CD14-positive monocyte (primary cell): ENCODE measurements around the gene GRIK4. TPM values are rescaled to one million over a fixed set of nuclear protein-coding genes. Genes with fewer than 3 reads are reported as not detected.

ENCODE experiments used
- DNase-seq, 3 donors: peaks; one replicate each; pipeline ENCODE4 v3.0.0-alpha.2; 2011 to 2022
- H2AFZ ChIP-seq: 2 replicates; pipeline ENCODE4 v1.6.0; 2012; ENCODE audit warnings: mild to moderate bottlenecking, low read depth, low read length, inconsistent platforms; ENCODE audit not compliant: insufficient read depth, poor library complexity, severe bottlenecking
- H3K27ac ChIP-seq, 2 donors: 1 replicate in 1 of 2; 2 replicates in 1 of 2; pipeline ENCODE4 v1.5.1; 2012 to 2013; ENCODE audit warnings: low read length in 2 of 2, control low read depth in 1 of 2, inconsistent platforms in 1 of 2, low read depth in 1 of 2, mild to moderate bottlenecking in 1 of 2
- H3K27me3 ChIP-seq, 2 donors: one replicate each; pipeline versions ENCODE4 v1.6.0 to v1.6.1; 2011 to 2013; ENCODE audit warnings: low read length in 2 of 2; ENCODE audit not compliant: control insufficient read depth in 2 of 2, insufficient read depth in 2 of 2
- H3K36me3 ChIP-seq, 2 donors: replicated peaks in 1 of 2; 1 replicate in 1 of 2; 2 replicates in 1 of 2; pipeline versions ENCODE4 v1.5.1 to v1.6.1; 2012 to 2013; ENCODE audit warnings: low read length in 2 of 2, control low read depth in 1 of 2, inconsistent platforms in 1 of 2, mild to moderate bottlenecking in 1 of 2; ENCODE audit not compliant: insufficient read depth in 2 of 2, control insufficient read depth in 1 of 2
- H3K4me1 ChIP-seq, 2 donors: 1 replicate in 1 of 2; 2 replicates in 1 of 2; pipeline versions ENCODE4 v1.5.1 to v1.6.1; 2012 to 2013; ENCODE audit warnings: low read length in 2 of 2, control low read depth in 1 of 2, inconsistent platforms in 1 of 2, mild to moderate bottlenecking in 1 of 2, moderate library complexity in 1 of 2; ENCODE audit not compliant: insufficient read depth in 2 of 2, control insufficient read depth in 1 of 2
- H3K4me2 ChIP-seq: replicated peaks from 2 replicates; pipeline ENCODE3; 2012; ENCODE audit warnings: low read length, moderate library complexity, mild to moderate bottlenecking; ENCODE audit not compliant: poor library complexity, severe bottlenecking; ENCODE audit errors: extremely low read depth
- H3K4me3 ChIP-seq, 3 experiments: fragments of 200-600 bp in 1 of 3; sonication (generic) in 1 of 3; replicated peaks in 1 of 3; 1 replicate in 2 of 3; 2 replicates in 1 of 3; pipeline ENCODE4 v1.5.1; 2011 to 2013; ENCODE audit warnings: low read length in 3 of 3, mild to moderate bottlenecking in 3 of 3, control low read depth in 2 of 3, low read depth in 2 of 3, inconsistent platforms in 1 of 3, moderate library complexity in 1 of 3
- H3K79me2 ChIP-seq: 2 replicates; pipeline ENCODE4 v1.6.0; 2012; ENCODE audit warnings: mild to moderate bottlenecking, control low read depth, inconsistent platforms, low read length, moderate library complexity; ENCODE audit not compliant: insufficient read depth
- H3K9ac ChIP-seq: 2 replicates; pipeline ENCODE4 v1.6.0; 2017; ENCODE audit warnings: low read length, mild to moderate bottlenecking; ENCODE audit not compliant: insufficient read depth, poor library complexity, severe bottlenecking
- H3K9me3 ChIP-seq, 2 donors: replicated peaks in 1 of 2; 1 replicate in 1 of 2; 2 replicates in 1 of 2; pipeline versions ENCODE4 v1.5.1 to v1.6.1; 2012 to 2013; ENCODE audit warnings: low read length in 2 of 2, control low read depth in 1 of 2; ENCODE audit not compliant: control insufficient read depth in 1 of 2, insufficient read depth in 1 of 2
- H4K20me1 ChIP-seq: 2 replicates; pipeline ENCODE4 v1.6.0; 2012; ENCODE audit warnings: mild to moderate bottlenecking, low read length, control low read depth, moderate library complexity; ENCODE audit not compliant: insufficient read depth
- H3K27ac Mint-ChIP-seq, 7 donors: one replicate each; pipeline ENCODE4 v1.8.0; 2020; ENCODE audit warnings: mild to moderate bottlenecking in 7 of 7, mixed read lengths in 7 of 7, moderate library complexity in 6 of 7, inconsistent platforms in 2 of 7
- H3K27me3 Mint-ChIP-seq, 3 donors: one replicate each; pipeline ENCODE4 v1.8.0; 2021 to 2022; ENCODE audit warnings: low read depth in 3 of 3, mild to moderate bottlenecking in 3 of 3, mixed read lengths in 3 of 3, moderate library complexity in 3 of 3, inconsistent platforms in 1 of 3
- H3K36me3 Mint-ChIP-seq, 2 donors: one replicate each; pipeline ENCODE4 v1.8.0; 2020; ENCODE audit warnings: mixed read lengths in 2 of 2, inconsistent platforms in 1 of 2, mild to moderate bottlenecking in 1 of 2
- H3K4me1 Mint-ChIP-seq: one replicate; pipeline ENCODE4 v1.8.0; 2020; ENCODE audit warnings: mild to moderate bottlenecking, mixed read lengths
- H3K4me3 Mint-ChIP-seq, 2 donors: one replicate each; pipeline ENCODE4 v1.8.0; 2020; ENCODE audit warnings: mild to moderate bottlenecking in 2 of 2, mixed read lengths in 2 of 2, moderate library complexity in 1 of 2
- H3K9me3 Mint-ChIP-seq, 7 donors: one replicate each; pipeline ENCODE4 v1.8.0; 2020 to 2022; ENCODE audit warnings: mixed read lengths in 7 of 7, mild to moderate bottlenecking in 6 of 7, moderate library complexity in 6 of 7, inconsistent platforms in 2 of 7
- WGBS: methylation state at CpG from one replicate; pipeline ENCODE4 v1.1.5; 2013; ENCODE audit warnings: missing lambda C conversion rate; ENCODE audit not compliant: insufficient coverage; 5-methylcytosine and 5-hydroxymethylcytosine counted together
- intact Hi-C, 2 donors: fragments of 100-400 bp; cut with micrococcal nuclease; formaldehyde crosslinking; loops; one replicate each; pipeline versions ENCODE4 v1.15.0 to v1.15.1; 2023
- polyA plus RNA-seq, 3 donors: library from polyadenylated mRNA; depleted of rRNA in 1 of 3; unstranded in 2 of 3; stranded (reverse) in 1 of 3; fragments of 300-500 nt in 2 of 3; fragments of >200 nt in 1 of 3; fragmentation: Illumina TruSeq in 2 of 3; gene quantifications; 1 replicate in 2 of 3; 2 replicates in 1 of 3; pipeline ENCODE4 v1.2.3, GENCODE V29; 2012 to 2021
- TF ChIP-seq, protein P1 (sequence below): fragments of 200-600 bp; IDR thresholded peaks from one replicate; pipeline ENCODE4 v1.8.0; 2022; ENCODE audit warnings: antibody characterized with exemption, mild to moderate bottlenecking

The GRIK4 gene
- polyA plus RNA-seq, 3 donors: not detected

- H3K36me3 ChIP-seq: no peaks in the 10 kb centered on the region
- Mint-ChIP-seq H3K9me3 (no peaks in the 10 kb centered on the region), H3K27me3 (peaks cover 22 to 40% (median 24%) of the 10 kb centered on the region in 3 donors), H3K4me1 (no peaks in the 10 kb centered on the region), H3K36me3 (no peaks in the 10 kb centered on the region), H3K4me3 (no peak overlapping the region), H3K27ac (no peak overlapping the region)
- H3K4me3 ChIP-seq: no peak overlapping the region
- no peaks in the 10 kb centered on the region for H3K79me2 ChIP-seq
- no peaks in the 10 kb centered on the region for H3K4me1 ChIP-seq
- DNase-seq: no peak
- H3K27me3 ChIP-seq: peaks cover 0 to 11% of the 10 kb centered on the region in 2 donors
- no peak overlapping the region for H3K27ac ChIP-seq
- intact Hi-C loops: no loop called here
- H4K20me1 ChIP-seq: no peaks in the 10 kb centered on the region
- H3K9me3 ChIP-seq: no peaks in the 10 kb centered on the region
- TF ChIP-seq, protein P1, sequence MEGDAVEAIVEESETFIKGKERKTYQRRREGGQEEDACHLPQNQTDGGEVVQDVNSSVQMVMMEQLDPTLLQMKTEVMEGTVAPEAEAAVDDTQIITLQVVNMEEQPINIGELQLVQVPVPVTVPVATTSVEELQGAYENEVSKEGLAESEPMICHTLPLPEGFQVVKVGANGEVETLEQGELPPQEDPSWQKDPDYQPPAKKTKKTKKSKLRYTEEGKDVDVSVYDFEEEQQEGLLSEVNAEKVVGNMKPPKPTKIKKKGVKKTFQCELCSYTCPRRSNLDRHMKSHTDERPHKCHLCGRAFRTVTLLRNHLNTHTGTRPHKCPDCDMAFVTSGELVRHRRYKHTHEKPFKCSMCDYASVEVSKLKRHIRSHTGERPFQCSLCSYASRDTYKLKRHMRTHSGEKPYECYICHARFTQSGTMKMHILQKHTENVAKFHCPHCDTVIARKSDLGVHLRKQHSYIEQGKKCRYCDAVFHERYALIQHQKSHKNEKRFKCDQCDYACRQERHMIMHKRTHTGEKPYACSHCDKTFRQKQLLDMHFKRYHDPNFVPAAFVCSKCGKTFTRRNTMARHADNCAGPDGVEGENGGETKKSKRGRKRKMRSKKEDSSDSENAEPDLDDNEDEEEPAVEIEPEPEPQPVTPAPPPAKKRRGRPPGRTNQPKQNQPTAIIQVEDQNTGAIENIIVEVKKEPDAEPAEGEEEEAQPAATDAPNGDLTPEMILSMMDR: no peak
- no peak overlapping the region for H3K9ac ChIP-seq
- H3K4me2 ChIP-seq: no peak overlapping the region
- WGBS: 0% methylated on average over 1 of the region's 4 CpGs
- no peak overlapping the region for H2AFZ ChIP-seq
These were observed 183.2 kb downstream of the GRIK4 start for GRCh38 chr11:120694726-120695125.

- no peaks in the 10 kb centered on the region for H3K4me1 Mint-ChIP-seq
- no peaks in the 10 kb centered on the region for H3K79me2 ChIP-seq
- DNase-seq: no peak
- H3K9me3 Mint-ChIP-seq: no peaks in the 10 kb centered on the region
- no peak overlapping the region for H3K4me3 ChIP-seq
- no peak overlapping the region for H3K9ac ChIP-seq
- no peak overlapping the region for H3K27ac ChIP-seq
- no peaks in the 10 kb centered on the region for H3K9me3 ChIP-seq
- 94% methylated on average over 8 of the region's 8 CpGs for WGBS
- TF ChIP-seq, protein P1: no peak
- peaks cover 0 to 11% of the 10 kb centered on the region in 2 donors for H3K27me3 ChIP-seq
- peaks cover 19 to 35% (median 20%) of the 10 kb centered on the region in 3 donors for H3K27me3 Mint-ChIP-seq
- no peaks in the 10 kb centered on the region for H3K36me3 ChIP-seq
- H2AFZ ChIP-seq: no peak overlapping the region
- no peak overlapping the region for H3K4me2 ChIP-seq
- H3K4me3 Mint-ChIP-seq: no peak overlapping the region
- no peaks in the 10 kb centered on the region for H3K36me3 Mint-ChIP-seq
- H4K20me1 ChIP-seq: no peaks in the 10 kb centered on the region
- H3K4me1 ChIP-seq: no peaks in the 10 kb centered on the region
- intact Hi-C loops: no loop called here
- H3K27ac Mint-ChIP-seq: no peak overlapping the region
These were observed 183.9 kb downstream of the GRIK4 start for GRCh38 chr11:120695426-120695825.
